ENCODE results near the gene FOXP4.

The FOXP4 gene

GRCh38 chr6:41568202-41568584 is 22.0 kb downstream of the FOXP4 start:
- Histone ChIP-seq H3K9ac (ENCODE audit: low read depth, low read length) (no peak overlapping the region), H3K4me3 (ENCODE audit: low read depth, low read length) (no peak overlapping the region), H3K27ac (ENCODE audit: low read depth, low read length) (no peak overlapping the region), H3K4me1 (ENCODE audit: control insufficient read depth, insufficient read depth, low read length) (peaks cover 53% of the 10 kb centered on the region), H3K27me3 (ENCODE audit: control insufficient read depth, insufficient read depth, low read length) (no peaks in the 10 kb centered on the region), H3K36me3 (ENCODE audit: control insufficient read depth, insufficient read depth, low read length) (peaks cover 15% of the 10 kb centered on the region), H3K9me3 (ENCODE audit: control insufficient read depth, insufficient read depth, low read length) (no peaks in the 10 kb centered on the region)

GRCh38 chr6:41568585-41569384 is 22.6 kb downstream of the FOXP4 start:
- Histone ChIP-seq H3K27ac (ENCODE audit: low read depth, low read length) (peak overlapping the region; percentile 71), H3K9me3 (ENCODE audit: control insufficient read depth, insufficient read depth, low read length) (no peaks in the 10 kb centered on the region), H3K4me1 (ENCODE audit: control insufficient read depth, insufficient read depth, low read length) (peaks cover 52% of the 10 kb centered on the region), H3K27me3 (ENCODE audit: control insufficient read depth, insufficient read depth, low read length) (no peaks in the 10 kb centered on the region), H3K4me3 (ENCODE audit: low read depth, low read length) (no peak overlapping the region), H3K36me3 (ENCODE audit: control insufficient read depth, insufficient read depth, low read length) (peaks cover 15% of the 10 kb centered on the region), H3K9ac (ENCODE audit: low read depth, low read length) (no peak overlapping the region)

GRCh38 chr6:41570259-41570615 is 24.1 kb downstream of the FOXP4 start:
- no peaks in the 10 kb centered on the region for H3K9me3 ChIP-seq (ENCODE audit: control insufficient read depth, insufficient read depth, low read length)

GRCh38 chr6:41571021-41571780 is 25.0 kb downstream of the FOXP4 start:
- Histone ChIP-seq H3K4me3 (ENCODE audit: low read depth, low read length) (no peak overlapping the region), H3K36me3 (ENCODE audit: control insufficient read depth, insufficient read depth, low read length) (peaks cover 9% of the 10 kb centered on the region), H3K4me1 (ENCODE audit: control insufficient read depth, insufficient read depth, low read length) (peaks cover 52% of the 10 kb centered on the region), H3K27me3 (ENCODE audit: control insufficient read depth, insufficient read depth, low read length) (no peaks in the 10 kb centered on the region), H3K9me3 (ENCODE audit: control insufficient read depth, insufficient read depth, low read length) (no peaks in the 10 kb centered on the region), H3K27ac (ENCODE audit: low read depth, low read length) (peak overlapping the region; percentile 71), H3K9ac (ENCODE audit: low read depth, low read length) (no peak overlapping the region)

More at GRCh38 chr6:41570259-41570615, 24.1 kb downstream of the FOXP4 start:
- H3K4me1 ChIP-seq (ENCODE audit: control insufficient read depth, insufficient read depth, low read length): peaks cover 52% of the 10 kb centered on the region
- peak overlapping the region; percentile 71 for H3K27ac ChIP-seq (ENCODE audit: low read depth, low read length)
- H3K9ac ChIP-seq (ENCODE audit: low read depth, low read length): no peak overlapping the region
- H3K36me3 ChIP-seq (ENCODE audit: control insufficient read depth, insufficient read depth, low read length): peaks cover 15% of the 10 kb centered on the region
- no peaks in the 10 kb centered on the region for H3K27me3 ChIP-seq (ENCODE audit: control insufficient read depth, insufficient read depth, low read length)
- H3K4me3 ChIP-seq (ENCODE audit: low read depth, low read length): peak overlapping the region; percentile 2; the same call in 1 of the 2 replicates

- no peaks in the 10 kb centered on the region for H3K36me3 ChIP-seq (ENCODE audit: control insufficient read depth, insufficient read depth, low read length)
- H3K27me3 ChIP-seq (ENCODE audit: control insufficient read depth, insufficient read depth, low read length): no peaks in the 10 kb centered on the region
- no peaks in the 10 kb centered on the region for H3K9me3 ChIP-seq (ENCODE audit: control insufficient read depth, insufficient read depth, low read length)
- H3K4me1 ChIP-seq (ENCODE audit: control insufficient read depth, insufficient read depth, low read length): peaks cover 64% of the 10 kb centered on the region
- H3K9ac ChIP-seq (ENCODE audit: low read depth, low read length): no peak overlapping the region
- no peak overlapping the region for H3K27ac ChIP-seq (ENCODE audit: low read depth, low read length)
- no peak overlapping the region for H3K4me3 ChIP-seq (ENCODE audit: low read depth, low read length)
Observed at GRCh38 chr6:41572613-41573012, 26.4 kb downstream of the FOXP4 start.

- Histone ChIP-seq H3K27ac (ENCODE audit: low read depth, low read length) (no peak overlapping the region), H3K9ac (ENCODE audit: low read depth, low read length) (no peak overlapping the region), H3K9me3 (ENCODE audit: control insufficient read depth, insufficient read depth, low read length) (no peaks in the 10 kb centered on the region), H3K4me1 (ENCODE audit: control insufficient read depth, insufficient read depth, low read length) (peaks cover 70% of the 10 kb centered on the region), H3K36me3 (ENCODE audit: control insufficient read depth, insufficient read depth, low read length) (no peaks in the 10 kb centered on the region), H3K4me3 (ENCODE audit: low read depth, low read length) (no peak overlapping the region), H3K27me3 (ENCODE audit: control insufficient read depth, insufficient read depth, low read length) (no peaks in the 10 kb centered on the region)
Observed at GRCh38 chr6:41573276-41573675, 27.1 kb downstream of the FOXP4 start.

GRCh38 chr6:41573985-41574384 is 27.8 kb downstream of the FOXP4 start:
- no peaks in the 10 kb centered on the region for H3K9me3 ChIP-seq (ENCODE audit: control insufficient read depth, insufficient read depth, low read length)
- no peak overlapping the region for H3K4me3 ChIP-seq (ENCODE audit: low read depth, low read length)
- no peak overlapping the region for H3K9ac ChIP-seq (ENCODE audit: low read depth, low read length)
- H3K4me1 ChIP-seq (ENCODE audit: control insufficient read depth, insufficient read depth, low read length): peaks cover 68% of the 10 kb centered on the region
- no peaks in the 10 kb centered on the region for H3K36me3 ChIP-seq (ENCODE audit: control insufficient read depth, insufficient read depth, low read length)
- no peaks in the 10 kb centered on the region for H3K27me3 ChIP-seq (ENCODE audit: control insufficient read depth, insufficient read depth, low read length)
- H3K27ac ChIP-seq (ENCODE audit: low read depth, low read length): no peak overlapping the region

- Histone ChIP-seq H3K27me3 (ENCODE audit: control insufficient read depth, insufficient read depth, low read length) (no peaks in the 10 kb centered on the region), H3K36me3 (ENCODE audit: control insufficient read depth, insufficient read depth, low read length) (no peaks in the 10 kb centered on the region), H3K4me1 (ENCODE audit: control insufficient read depth, insufficient read depth, low read length) (peaks cover 60% of the 10 kb centered on the region), H3K4me3 (ENCODE audit: low read depth, low read length) (no peak overlapping the region), H3K9me3 (ENCODE audit: control insufficient read depth, insufficient read depth, low read length) (no peaks in the 10 kb centered on the region), H3K27ac (ENCODE audit: low read depth, low read length) (no peak overlapping the region), H3K9ac (ENCODE audit: low read depth, low read length) (no peak overlapping the region)
Observed at GRCh38 chr6:41575598-41575997, 29.4 kb downstream of the FOXP4 start.

- no peak overlapping the region for H3K27ac ChIP-seq (ENCODE audit: low read depth, low read length)
- H3K9me3 ChIP-seq (ENCODE audit: control insufficient read depth, insufficient read depth, low read length): no peaks in the 10 kb centered on the region
- peaks cover 50% of the 10 kb centered on the region for H3K4me1 ChIP-seq (ENCODE audit: control insufficient read depth, insufficient read depth, low read length)
- no peaks in the 10 kb centered on the region for H3K36me3 ChIP-seq (ENCODE audit: control insufficient read depth, insufficient read depth, low read length)
- no peaks in the 10 kb centered on the region for H3K27me3 ChIP-seq (ENCODE audit: control insufficient read depth, insufficient read depth, low read length)
- no peak overlapping the region for H3K9ac ChIP-seq (ENCODE audit: low read depth, low read length)
- H3K4me3 ChIP-seq (ENCODE audit: low read depth, low read length): no peak overlapping the region
Observed at GRCh38 chr6:41576667-41577066, 30.5 kb downstream of the FOXP4 start.

- Histone ChIP-seq H3K36me3 (ENCODE audit: control insufficient read depth, insufficient read depth, low read length) (no peaks in the 10 kb centered on the region), H3K4me1 (ENCODE audit: control insufficient read depth, insufficient read depth, low read length) (peaks cover 40% of the 10 kb centered on the region), H3K9me3 (ENCODE audit: control insufficient read depth, insufficient read depth, low read length) (no peaks in the 10 kb centered on the region), H3K27ac (ENCODE audit: low read depth, low read length) (peak overlapping the region; percentile 93), H3K9ac (ENCODE audit: low read depth, low read length) (peak overlapping the region; percentile 58), H3K4me3 (ENCODE audit: low read depth, low read length) (peak overlapping the region; percentile 47), H3K27me3 (ENCODE audit: control insufficient read depth, insufficient read depth, low read length) (no peaks in the 10 kb centered on the region)
Observed at GRCh38 chr6:41577356-41578216, 31.4 kb downstream of the FOXP4 start.

All from HUES48 (cell line).